GM19238 (cell line): ENCODE results near the gene DKKL1.
"Not testable (repeated sequence)": the region's sequence is repeated elsewhere in the genome, so short reads cannot be mapped to it uniquely, and the experiment has no call there.

Experiments used
- DNase-seq: peaks from one replicate; pipeline ENCODE4 v3.0.0; 2011; ENCODE audit warnings: low spot score; ENCODE audit not compliant: insufficient read length

DKKL1 gene

GRCh38 chr19:49362048-49362928, 1.4 kb upstream of the DKKL1 start, which contains the start of gene TEAD2:
Gene TEAD2, minus strand, starts transcription at chr19:49362416. Its CDS starts 2,341 bp downstream, at chr19:49360075.
- no peak for DNase-seq

GRCh38 chr19:49362929-49363267, 779 bp upstream of the DKKL1 start:
- no peak for DNase-seq

GRCh38 chr19:49364083-49364737, 533 bp downstream of the DKKL1 start:
- no peak for DNase-seq

DNA sequence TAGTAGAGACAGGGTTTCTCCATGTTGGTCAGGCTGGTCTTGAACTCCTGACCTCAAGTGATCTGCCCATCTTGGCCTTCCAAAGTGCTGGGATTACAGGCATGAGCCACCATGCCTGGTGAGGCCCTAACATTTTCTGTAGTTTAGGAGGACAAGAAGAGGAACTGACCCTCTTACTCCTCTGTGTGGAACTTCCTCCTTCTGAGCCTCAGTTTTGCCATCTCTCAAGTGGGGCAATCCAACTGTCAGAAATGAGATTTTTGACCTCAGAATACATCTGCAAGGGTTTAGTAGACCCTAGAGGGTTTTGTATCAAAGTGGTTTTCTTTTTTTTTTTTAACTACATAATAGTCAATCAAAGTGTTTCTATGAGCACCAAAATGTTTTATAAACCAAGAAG, 2.4 kb downstream of the DKKL1 start:
- no peak for DNase-seq

DNA sequence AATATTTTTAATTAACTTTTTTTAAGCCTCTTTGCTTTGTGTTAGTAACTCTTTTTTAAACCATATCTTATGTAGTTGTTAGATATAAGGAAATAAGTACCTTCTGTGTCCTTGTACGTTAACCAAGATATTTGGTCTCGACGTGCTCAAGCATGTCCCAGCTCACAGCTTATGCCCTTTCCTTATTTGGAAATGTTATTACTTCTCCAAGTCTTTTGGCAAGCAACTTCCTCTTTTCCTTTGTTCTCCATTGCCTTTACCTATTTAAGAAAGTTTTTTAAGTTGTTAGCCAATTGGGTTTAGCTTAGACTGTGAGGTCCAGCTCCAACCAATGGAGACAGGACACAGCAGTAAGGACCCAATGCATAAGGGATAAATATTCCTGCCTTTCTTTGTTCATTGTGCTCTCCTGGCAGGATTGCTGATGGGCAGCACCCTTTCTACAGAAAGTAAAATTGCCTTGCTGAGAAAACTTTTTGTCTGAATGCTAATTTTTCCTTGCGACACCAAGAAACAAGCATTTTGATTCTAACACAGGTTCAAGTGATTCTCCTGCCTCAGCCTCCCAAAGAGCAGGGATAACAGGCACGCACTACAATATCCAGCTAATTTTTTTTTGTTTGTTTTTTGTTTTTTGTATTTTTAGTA, 5.2 kb downstream of the DKKL1 start:
- no peak for DNase-seq

DNA sequence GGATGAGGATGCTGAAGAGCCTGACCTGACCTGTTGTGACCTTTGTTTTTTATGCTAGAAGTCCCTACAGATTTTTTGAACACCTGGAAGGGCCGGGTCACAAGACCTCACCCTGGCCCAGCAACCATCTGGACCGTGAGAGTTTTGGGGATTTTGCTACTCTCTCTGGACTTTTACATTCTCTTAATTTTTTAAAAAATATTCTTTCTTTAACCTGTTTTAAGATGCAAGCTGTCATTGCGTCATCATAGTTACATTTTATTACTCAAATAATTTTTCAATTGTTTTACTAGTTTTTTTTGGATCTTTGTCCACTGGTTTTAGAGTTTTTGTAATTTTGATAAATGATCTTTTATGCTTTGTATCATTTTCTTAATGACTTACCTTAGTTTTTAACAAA, 7.5 kb downstream of the DKKL1 start:
- DNase-seq = no peak

DNA sequence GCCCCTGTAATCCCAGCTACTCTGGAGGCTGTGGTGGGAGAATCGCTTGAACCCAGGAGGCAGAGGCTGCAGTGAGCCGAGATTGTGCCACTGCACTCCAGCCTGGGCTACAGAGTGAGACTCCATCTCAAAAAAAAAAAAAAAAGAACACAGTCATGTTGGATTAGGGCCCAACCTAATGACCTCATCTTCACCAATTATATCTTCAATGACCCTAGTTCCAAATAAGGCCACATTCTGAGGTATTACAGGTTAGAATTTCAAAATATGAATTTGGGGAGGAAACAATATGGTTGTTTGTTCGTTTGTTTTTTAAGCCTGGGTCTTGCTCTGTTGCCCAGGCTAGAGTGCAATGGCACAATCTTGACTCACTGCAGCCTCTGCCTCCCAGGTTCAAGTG, 9.5 kb downstream of the DKKL1 start:
- not testable (repeated sequence) for DNase-seq

DNA sequence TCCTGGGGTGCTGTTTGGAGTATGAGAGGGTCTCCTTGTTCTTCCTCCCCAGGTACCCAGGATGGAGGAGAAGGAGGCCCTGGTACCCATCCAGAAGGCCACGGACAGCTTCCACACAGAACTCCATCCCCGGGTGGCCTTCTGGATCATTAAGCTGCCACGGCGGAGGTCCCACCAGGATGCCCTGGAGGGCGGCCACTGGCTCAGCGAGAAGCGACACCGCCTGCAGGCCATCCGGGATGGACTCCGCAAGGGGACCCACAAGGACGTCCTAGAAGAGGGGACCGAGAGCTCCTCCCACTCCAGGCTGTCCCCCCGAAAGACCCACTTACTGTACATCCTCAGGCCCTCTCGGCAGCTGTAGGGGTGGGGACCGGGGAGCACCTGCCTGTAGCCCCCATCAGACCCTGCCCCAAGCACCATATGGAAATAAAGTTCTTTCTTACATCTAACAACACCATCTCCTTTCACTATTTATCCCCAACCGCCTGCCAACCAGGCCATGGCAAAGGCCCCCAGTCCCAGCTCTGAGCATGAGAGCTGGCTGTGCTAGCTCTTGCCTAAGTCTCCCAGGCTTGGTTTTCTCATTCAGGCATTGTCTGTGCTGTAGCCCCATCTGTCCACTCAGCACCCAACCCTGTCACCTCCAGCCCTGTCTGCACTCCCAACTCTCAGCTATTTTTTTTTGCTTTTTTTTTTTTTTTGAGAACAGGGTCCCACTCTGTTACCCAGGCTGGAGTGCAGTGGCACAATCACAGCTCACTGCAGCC, 11.2 kb downstream of the DKKL1 start:
- no peak for DNase-seq

- DNase-seq = no peak
Measured at GRCh38 chr19:49378512-49378911, 14.8 kb downstream of the DKKL1 start.

DNA sequence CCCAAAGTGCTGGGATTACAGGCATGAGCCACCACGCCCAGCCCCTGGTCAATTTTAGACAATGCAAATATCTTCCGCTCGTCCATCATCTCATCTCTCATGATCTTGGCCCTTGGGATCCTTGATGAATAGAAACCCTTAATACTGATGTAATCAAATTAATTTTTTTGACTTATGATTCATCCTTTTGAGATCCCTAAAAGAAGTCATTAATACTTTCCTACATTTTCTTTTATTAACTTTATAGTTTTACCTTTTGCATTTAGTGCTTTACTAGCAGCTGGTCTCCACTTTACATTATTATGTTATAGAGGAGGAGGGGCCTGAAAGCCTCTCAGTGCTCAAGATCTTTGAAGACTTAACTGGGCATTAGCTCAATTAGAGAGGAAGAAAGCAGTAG, 16.7 kb downstream of the DKKL1 start:
- no peak for DNase-seq

- no peak for DNase-seq
Measured at GRCh38 chr19:49382639-49383038, 19.0 kb downstream of the DKKL1 start.

GRCh38 chr19:49383599-49383998, 19.9 kb downstream of the DKKL1 start:
- DNase-seq = no peak

DNA sequence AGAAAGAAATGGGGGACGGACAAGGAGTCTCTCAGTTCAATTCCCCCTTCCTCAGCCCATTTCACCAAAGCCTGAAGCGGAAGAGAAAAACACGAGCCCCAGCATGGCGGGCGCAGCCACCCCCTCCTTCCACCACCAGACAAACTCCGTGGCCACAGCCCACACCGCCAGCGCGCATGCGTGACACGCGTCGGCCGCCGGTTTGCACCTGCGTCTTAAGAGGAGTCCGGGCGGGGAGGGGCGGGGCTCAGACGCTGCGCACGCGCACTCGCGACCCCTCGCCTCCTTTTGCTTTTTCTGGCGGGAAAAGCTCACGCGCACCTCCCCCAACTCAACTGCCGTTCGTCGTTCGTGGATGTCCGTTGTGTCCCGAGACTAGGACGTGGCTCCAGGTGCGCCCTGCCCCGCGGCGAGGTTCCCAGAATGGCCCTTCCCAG, 24.3 kb downstream of the DKKL1 start, which contains the start of gene KASH5:
KASH5 (plus strand) TSS at position 314 of the 437 bp plus-strand sequence. CDS start 2,635 bp downstream, outside the sequence.
- DNase-seq = no peak

- no peak for DNase-seq
Measured at GRCh38 chr19:49389406-49389805, 25.7 kb downstream of the DKKL1 start.

GRCh38 chr19:49390131-49390928, 26.7 kb downstream of the DKKL1 start:
- DNase-seq = no peak

DNA sequence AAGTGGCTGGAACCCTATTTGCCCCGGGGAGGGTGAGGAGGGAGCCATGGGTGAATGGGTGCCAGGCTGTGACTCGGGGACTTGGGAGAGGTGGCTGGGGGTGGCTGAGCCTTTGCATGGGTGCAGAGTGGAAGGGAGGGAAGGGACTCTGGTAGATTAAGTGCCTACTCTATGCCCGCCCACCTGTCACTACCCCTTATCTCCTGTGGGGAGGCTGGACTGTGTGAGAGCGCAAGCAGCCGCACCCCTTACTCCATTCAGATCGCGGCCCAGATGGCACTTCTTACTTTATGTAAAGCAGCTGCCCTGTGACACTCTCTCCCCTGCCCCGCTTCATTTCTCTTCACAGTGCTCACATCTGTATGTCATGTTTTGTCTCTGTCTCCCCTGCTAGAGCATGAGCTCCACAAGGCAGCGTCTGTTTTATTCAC, 27.3 kb downstream of the DKKL1 start:
- DNase-seq = no peak

DNA sequence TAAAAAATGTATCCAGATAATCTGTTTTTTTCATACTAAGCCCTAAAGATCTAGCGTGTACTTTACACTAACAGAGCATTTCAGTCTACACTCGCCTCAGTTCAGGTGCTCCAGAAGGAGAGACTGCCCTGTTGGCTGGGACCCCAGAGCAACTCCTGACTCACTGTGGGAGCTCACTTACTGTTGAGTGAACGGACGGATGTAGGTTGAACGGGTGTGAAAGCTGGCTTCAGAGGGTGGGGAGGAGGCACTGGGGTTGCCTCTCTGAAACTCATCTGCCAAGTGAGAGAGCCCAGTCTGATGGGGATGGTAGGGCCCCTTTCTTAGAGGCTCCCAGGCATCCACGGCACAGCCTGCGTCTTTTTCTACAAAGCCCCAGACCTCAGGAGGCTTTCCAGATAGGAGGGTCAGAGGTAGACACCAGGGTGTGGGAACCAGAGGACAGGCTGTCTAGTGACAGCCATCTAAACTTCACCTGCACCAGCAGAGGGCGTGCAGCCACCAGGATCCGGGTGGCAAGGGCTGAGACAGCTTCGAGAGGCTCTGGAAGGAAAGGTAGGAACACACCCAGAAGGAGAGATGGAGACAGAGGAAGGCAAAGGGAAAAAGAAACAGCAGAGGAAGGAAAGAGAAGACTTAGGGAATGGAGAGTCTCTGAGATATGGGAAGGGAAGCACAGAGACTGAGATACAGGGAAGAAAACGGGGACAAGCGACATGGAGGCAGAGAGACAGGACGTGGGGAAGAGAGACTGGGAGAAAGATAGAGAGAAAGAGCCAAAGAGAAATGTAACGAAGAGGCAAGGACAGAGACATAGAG, 28.1 kb downstream of the DKKL1 start:
- peak; percentile 84 for DNase-seq

DNA sequence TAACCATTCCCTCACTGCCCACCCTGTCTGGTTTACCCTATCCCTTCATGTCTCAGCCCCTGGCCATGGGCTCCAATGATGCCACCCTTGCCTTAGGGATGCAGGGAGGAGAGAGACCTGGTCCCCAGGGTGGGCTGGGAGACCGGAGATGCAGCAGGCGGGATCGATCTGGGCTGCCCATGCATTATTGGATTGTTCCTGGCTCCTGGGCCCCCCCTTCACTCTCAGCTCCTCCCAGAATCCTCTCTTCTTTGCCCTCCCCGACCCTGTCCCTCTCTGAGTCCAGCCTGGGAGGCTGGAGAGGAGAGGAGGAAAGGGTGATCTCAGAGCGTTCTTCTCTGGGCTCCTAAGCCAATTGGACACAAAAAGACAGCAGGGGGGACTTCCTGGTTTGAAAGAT, 30.2 kb downstream of the DKKL1 start:
- DNase-seq = no peak

DNA sequence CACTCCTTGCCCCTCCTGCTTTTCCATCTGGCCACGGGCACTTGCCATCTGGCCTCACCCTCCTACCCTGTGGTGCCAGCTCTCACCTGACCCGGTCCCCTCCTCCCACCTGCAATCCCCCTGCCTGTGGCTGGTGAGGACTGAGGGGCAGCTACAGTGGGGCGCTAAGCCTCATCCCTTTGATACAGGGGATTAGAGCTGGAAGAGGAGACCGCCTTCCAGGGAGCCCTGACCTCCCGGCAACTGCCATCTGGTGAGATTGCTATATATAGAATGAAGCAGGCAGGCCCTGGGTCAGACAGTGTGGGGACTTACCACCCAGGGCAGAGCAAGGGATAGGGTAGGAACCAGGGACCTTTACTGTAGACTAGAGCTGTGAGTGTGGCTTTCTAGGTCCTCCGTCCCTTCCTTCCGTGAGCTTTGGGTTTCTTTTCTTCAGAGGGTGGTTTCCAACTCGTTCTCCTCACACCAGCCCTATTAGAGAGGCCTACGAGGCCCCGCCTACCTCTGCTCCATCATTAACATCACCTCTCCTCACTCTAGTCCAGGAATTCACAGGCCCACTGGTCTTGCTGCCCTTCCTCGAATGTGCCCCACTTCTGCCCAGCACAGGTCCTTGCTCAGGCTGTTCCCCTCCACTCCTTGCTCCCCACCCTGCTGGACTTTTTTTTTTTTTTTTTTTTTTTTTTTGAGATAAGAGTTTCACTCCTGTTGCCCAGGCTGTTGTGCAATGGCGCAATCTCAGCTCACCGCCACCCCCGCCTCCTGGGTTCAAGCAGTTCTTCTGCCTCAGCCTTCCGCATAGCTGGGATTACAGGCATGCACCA, 32.1 kb downstream of the DKKL1 start:
- DNase-seq = no peak
